GM12878 (cell line): ENCODE measurements around the gene PALLD. TPM values are rescaled to one million over a fixed set of nuclear protein-coding genes. Genes with fewer than 3 reads are reported as not detected.

Source experiments
- ATAC-seq: fragments of 200-7000 bp; cut with Tn5 transposase; 3 replicates; pipeline ENCODE4 v1.9.1; 2020; ENCODE audit warnings: mild to moderate bottlenecking, moderate library complexity
- BruUV-seq: library from RNA; stranded (reverse); fragments of 400-500 nt; replicated peaks from 2 replicates; lab custom pipeline; 2021; lab: Mats Ljungman, UMichigan
- CTCF ChIA-PET: fragments of 300-600 bp; sonication (Branson Sonifier 250); formaldehyde crosslinking; extraction: SDS; loops from one replicate; lab custom pipeline; 2021; ENCODE audit warnings: inconsistent platforms; lab: Yijun Ruan, JAX
- POLR2A ChIA-PET: fragments of 350-600 bp; formaldehyde crosslinking; extraction: SDS; loops from one replicate; lab custom pipeline; 2021; ENCODE audit warnings: inconsistent platforms; lab: Charles Lee
- RAD21 ChIA-PET: fragments of 300-600 bp; sonication (Branson Sonifier 250); formaldehyde crosslinking; loops from one replicate; lab custom pipeline; 2023; ENCODE audit warnings: antibody characterized with exemption; ENCODE audit not compliant: unreplicated experiment; lab: Charles Lee
- SMC1A ChIA-PET: fragments of 300-600 bp; sonication (Branson Sonifier 250); formaldehyde crosslinking; loops from one replicate; lab custom pipeline; 2023; ENCODE audit not compliant: unreplicated experiment, uncharacterized antibody; lab: Charles Lee
- DNase-seq: peaks from one replicate; pipeline ENCODE4 v3.0.0-alpha.2; 2011; ENCODE audit warnings: low read depth, low spot score
- FAIRE-seq: peaks from 3 replicates; lab custom pipeline; 2011; peaks lifted over from hg19 to GRCh38; lab: Jason Lieb, UNC
- H2AFZ ChIP-seq: 2 replicates; pipeline ENCODE4 v1.6.0; 2011; ENCODE audit warnings: low read depth, low read length, control low read depth; ENCODE audit not compliant: control insufficient read depth
- H3K27ac ChIP-seq: 2 replicates; pipeline ENCODE4 v1.5.1; 2011; ENCODE audit warnings: control low read depth; ENCODE audit not compliant: control insufficient read depth, insufficient read depth
- H3K27me3 ChIP-seq, 2 experiments: replicated peaks in 1 of 2; 2 replicates each; pipeline versions ENCODE4 v1.6.0 to v1.6.1; 2011; ENCODE audit warnings: low read length in 1 of 2; ENCODE audit not compliant: control insufficient read depth in 2 of 2, insufficient read depth in 2 of 2
- H3K36me3 ChIP-seq, 2 experiments: 2 replicates each; pipeline ENCODE4 v1.5.1; 2011; ENCODE audit warnings: low read length in 1 of 2; ENCODE audit not compliant: control insufficient read depth in 2 of 2, insufficient read depth in 2 of 2
- H3K4me1 ChIP-seq: 2 replicates; pipeline ENCODE4 v1.6.1; 2011; ENCODE audit warnings: mild to moderate bottlenecking, low read length, moderate library complexity, mixed read lengths; ENCODE audit not compliant: control insufficient read depth, insufficient read depth
- H3K4me2 ChIP-seq: 2 replicates; pipeline ENCODE4 v1.6.0; 2011; ENCODE audit warnings: control low read depth; ENCODE audit not compliant: control insufficient read depth, insufficient read depth
- H3K4me3 ChIP-seq: fragments of 200-600 bp; sonication (generic); 2 replicates; pipeline ENCODE4 v1.5.1; 2016
- H3K79me2 ChIP-seq: 2 replicates; pipeline ENCODE4 v1.6.0; 2011; ENCODE audit warnings: low read length; ENCODE audit not compliant: control insufficient read depth, insufficient read depth
- H3K9ac ChIP-seq: 2 replicates; pipeline ENCODE4 v1.8.0; 2011; ENCODE audit warnings: low read length, control low read depth, mixed read lengths; ENCODE audit not compliant: control insufficient read depth, insufficient read depth
- H3K9me3 ChIP-seq: replicated peaks from 3 replicates; pipeline ENCODE4 v1.5.1; 2011; ENCODE audit warnings: mild to moderate bottlenecking, low read length; ENCODE audit not compliant: control insufficient read depth, insufficient read depth
- H4K20me1 ChIP-seq: 2 replicates; pipeline ENCODE4 v1.6.0; 2011; ENCODE audit not compliant: control insufficient read depth, insufficient read depth
- DPF2 ChIP-seq: fragments of 450-650 bp; IDR thresholded peaks from 2 replicates; pipeline ENCODE4 v1.6.1; 2017; ENCODE audit warnings: mild to moderate bottlenecking
- EP300 ChIP-seq, 2 experiments: fragments of 150-350 bp in 1 of 2; IDR thresholded peaks; 2 replicates each; pipeline ENCODE4 v1.6.1; 2011 to 2012; ENCODE audit warnings: low read depth in 2 of 2, low read length in 2 of 2, borderline replicate concordance in 1 of 2, improper control_type of control experiment in 1 of 2, inconsistent platforms in 1 of 2; ENCODE audit not compliant: control insufficient read depth in 1 of 2
- IKZF1 ChIP-seq: fragments of 450-650 bp; conservative IDR thresholded peaks from 2 replicates; pipeline ENCODE4 v1.6.1; 2017; ENCODE audit warnings: antibody characterized with exemption, mild to moderate bottlenecking
- IKZF2 ChIP-seq, 2 experiments: fragments of 450-650 bp; IDR thresholded peaks; 2 replicates each; pipeline ENCODE4 v1.6.1; 2017; ENCODE audit warnings: mild to moderate bottlenecking in 2 of 2, moderate library complexity in 2 of 2
- MTA2 ChIP-seq: fragments of 450-650 bp; IDR thresholded peaks from 2 replicates; pipeline ENCODE4 v1.6.1; 2016; ENCODE audit warnings: low read depth, mild to moderate bottlenecking, moderate library complexity
- PKNOX1 ChIP-seq: fragments of 450-650 bp; IDR thresholded peaks from 2 replicates; pipeline ENCODE4 v1.6.1; 2016; ENCODE audit warnings: mild to moderate bottlenecking
- RAD51 ChIP-seq: fragments of 450-650 bp; IDR thresholded peaks from 2 replicates; pipeline ENCODE4 v1.6.1; 2016; ENCODE audit warnings: moderate library complexity, mild to moderate bottlenecking, inconsistent platforms
- SMAD1 ChIP-seq: fragments of 450-650 bp; IDR thresholded peaks from 2 replicates; pipeline ENCODE4 v1.6.1; 2018; ENCODE audit warnings: mild to moderate bottlenecking, low read depth; ENCODE audit not compliant: partially characterized antibody
- SPI1 ChIP-seq: IDR thresholded peaks from 2 replicates; pipeline ENCODE4 v1.6.1; 2011; ENCODE audit warnings: low read depth, mild to moderate bottlenecking, low read length, moderate library complexity, borderline replicate concordance; ENCODE audit not compliant: insufficient read depth
- YBX1 ChIP-seq: fragments of 450-650 bp; IDR thresholded peaks from 2 replicates; pipeline ENCODE4 v1.6.1; 2016; ENCODE audit warnings: antibody characterized with exemption
- ZNF687 ChIP-seq: fragments of 450-650 bp; IDR thresholded peaks from 2 replicates; pipeline ENCODE4 v1.6.1; 2017; ENCODE audit warnings: mild to moderate bottlenecking, moderate library complexity
- WGBS: methylation state at CpG from one replicate; pipeline ENCODE4 v1.1.6; 2016; ENCODE audit warnings: low lambda C conversion rate; ENCODE audit not compliant: insufficient replicate concordance, insufficient coverage; ENCODE audit errors: missing lambda C conversion rate; 5-methylcytosine and 5-hydroxymethylcytosine counted together
- in situ Hi-C: fragments of 300-500 bp; cut with MboI; formaldehyde crosslinking; loops from 9 replicates; pipeline ENCODE4 v1.14.3; 2018; ENCODE audit warnings: mixed read lengths
- intact Hi-C: fragments of 100-400 bp; cut with micrococcal nuclease; formaldehyde crosslinking; loops from one replicate; pipeline ENCODE4 v1.14.2; 2022; ENCODE audit not compliant: unreplicated experiment
- polyA plus RNA-seq, 11 experiments: library from polyadenylated mRNA; depleted of rRNA in 4 of 11; unstranded in 6 of 11; stranded (reverse) in 5 of 11; fragments of >200 nt; fragmentation: Nextera tagmentation in 4 of 11; fragmentation: Illumina TruSeq in 1 of 11; extraction: Ambion mirVana in 4 of 11; extraction: Trizol in 1 of 11; gene quantifications; 1 replicate in 1 of 11; 2 replicates in 10 of 11; pipeline versions ENCODE4 v1.2.1 to v1.2.3, GENCODE V29; 2011 to 2016; ENCODE audit warnings: inconsistent platforms in 2 of 11, missing spikeins in 2 of 11, low read depth in 1 of 11
- total RNA-seq, 4 experiments: library from RNA; depleted of rRNA in 3 of 4; stranded (reverse); fragments of >200 nt in 3 of 4; fragmentation: Illumina TruSeq in 1 of 4; extraction: Trizol in 1 of 4; gene quantifications; 2 replicates each; pipeline versions ENCODE4 v1.2.1 to v1.2.3, GENCODE V29; 2013 to 2021

PALLD gene
- total and polyA plus RNA-seq, 10 of the 15 experiments (the other 5 are each of a cell fraction or from before 2014, with no cell fraction given), result 1.0 to 7.7 (median 1.7) TPM

GRCh38 chr4:168741281-168742173 lies 244.7 kb downstream of the PALLD start:
- Histone ChIP-seq H3K27ac (no peak overlapping the region), H3K4me2 (no peak overlapping the region), H3K27me3 (no peaks in the 10 kb centered on the region), H2AFZ (no peak overlapping the region), H3K36me3 (no peaks in the 10 kb centered on the region), H3K4me3 (no peak overlapping the region), H3K4me1 (no peaks in the 10 kb centered on the region), H4K20me1 (no peaks in the 10 kb centered on the region), H3K9ac (no peak overlapping the region), H3K79me2 (no peaks in the 10 kb centered on the region), H3K9me3 (no peaks in the 10 kb centered on the region)
- CTCF ChIA-PET, result interaction anchor here (1.2 to 2.0 kb wide), 2 partner anchors 35 to 157 kb away, joined by 3 to 4 read pairs; no protein-coding TSS in a partner anchor
- BruUV-seq, result no TSS peak
- 44% methylated on average over 11 of the region's 11 CpGs for WGBS
- FAIRE-seq (peak; percentile 13), DNase-seq (no peak), ATAC-seq (peak; percentile 57)
- in situ Hi-C loops (no loop called here), intact Hi-C loops (no loop called here)
- POLR2A ChIA-PET, result no interaction called here
- RAD21 ChIA-PET, result interaction anchor here (1.2 to 1.3 kb wide), 2 partner anchors 16 to 132 kb away, joined by 3 read pairs; no protein-coding TSS in a partner anchor
- TF ChIP-seq RAD51, result no peak
- TF ChIP-seq EP300 (IDR thresholded peaks at IDR 0.05; ENCODE audit: borderline replicate concordance in 1 of 2, control insufficient read depth in 1 of 2, low read depth in 2 of 2, low read length in 2 of 2), result no peak; a peak in 1 of 4 replicates
- TF ChIP-seq PKNOX1, result no peak
- TF ChIP-seq DPF2, result 0 out of 2 replicates have a peak, but pooled peaks have one; percentile 35
- TF ChIP-seq SMAD1, result no peak
- peak; percentile 90 for TF ChIP-seq SPI1
- TF ChIP-seq IKZF2 (IDR thresholded peaks at IDR 0.05), result peak; percentile 25 to 42; a peak in 2 of 4 replicates
- peak; percentile 18; the same call in 1 of the 2 replicates for TF ChIP-seq ZNF687
- 0 out of 2 replicates have a peak, but pooled peaks have one; percentile 20 for TF ChIP-seq MTA2
- TF ChIP-seq IKZF1, result peak; percentile 50; the same call in 1 of the 2 replicates
- TF ChIP-seq YBX1, result no peak
- SMC1A ChIA-PET, result interaction anchor here (0.8 to 2.1 kb wide), 7 partner anchors 8 to 423 kb away, joined by 3 to 8 read pairs (median 5); partner anchors contain the start of gene DDX60
